Measurements from ENCODE around the gene GABRB2.
"Not testable (repeated sequence)": the region's sequence is repeated elsewhere in the genome, so short reads cannot be mapped to it uniquely, and the experiment has no call there.

GABRB2 gene

DNA sequence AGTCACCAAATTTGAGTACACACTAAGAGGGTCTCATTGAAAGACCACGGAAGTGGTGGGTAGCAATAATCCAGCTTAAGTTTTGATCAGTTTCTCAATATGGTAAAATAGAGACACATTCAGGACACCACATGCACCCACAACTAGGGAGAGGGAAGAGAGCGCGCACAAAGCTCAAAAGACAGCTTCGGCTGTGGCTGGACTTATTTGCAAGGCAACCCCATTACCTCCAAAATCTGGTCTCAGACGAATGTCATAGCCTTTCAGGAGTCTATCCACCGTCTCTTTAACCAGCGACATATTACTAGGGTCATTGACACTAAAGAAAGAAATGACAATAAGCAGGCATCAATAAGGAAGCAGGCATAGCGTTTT is 443 bp downstream of the GABRB2 start:
- Histone ChIP-seq H3K27me3 (ENCODE audit: control insufficient read depth in 2 of 2, insufficient read depth in 2 of 2, low read length in 2 of 2) (peaks cover 4 to 10% of the 10 kb centered on the region in 2 donors), H3K36me3 (ENCODE audit: control insufficient read depth in 2 of 2, insufficient read depth in 2 of 2, low read length in 2 of 2) (no peaks in the 10 kb centered on the region), H3K27ac (ENCODE audit: low read depth in 2 of 2, low read length in 2 of 2) (no peak overlapping the region), H3K4me3 (ENCODE audit: low read length in 2 of 2) (peak overlapping the region; percentile 66 to 78), H3K4me1 (ENCODE audit: control insufficient read depth in 2 of 2, insufficient read depth in 2 of 2, low read length in 2 of 2) (peaks cover 4 to 8% of the 10 kb centered on the region in 2 donors), H3K9me3 (ENCODE audit: control insufficient read depth in 2 of 2, low read length in 2 of 2) (no peaks in the 10 kb centered on the region), H3K9ac (ENCODE audit: low read depth in 1 of 2, low read length in 2 of 2) (no peak overlapping the region)

DNA sequence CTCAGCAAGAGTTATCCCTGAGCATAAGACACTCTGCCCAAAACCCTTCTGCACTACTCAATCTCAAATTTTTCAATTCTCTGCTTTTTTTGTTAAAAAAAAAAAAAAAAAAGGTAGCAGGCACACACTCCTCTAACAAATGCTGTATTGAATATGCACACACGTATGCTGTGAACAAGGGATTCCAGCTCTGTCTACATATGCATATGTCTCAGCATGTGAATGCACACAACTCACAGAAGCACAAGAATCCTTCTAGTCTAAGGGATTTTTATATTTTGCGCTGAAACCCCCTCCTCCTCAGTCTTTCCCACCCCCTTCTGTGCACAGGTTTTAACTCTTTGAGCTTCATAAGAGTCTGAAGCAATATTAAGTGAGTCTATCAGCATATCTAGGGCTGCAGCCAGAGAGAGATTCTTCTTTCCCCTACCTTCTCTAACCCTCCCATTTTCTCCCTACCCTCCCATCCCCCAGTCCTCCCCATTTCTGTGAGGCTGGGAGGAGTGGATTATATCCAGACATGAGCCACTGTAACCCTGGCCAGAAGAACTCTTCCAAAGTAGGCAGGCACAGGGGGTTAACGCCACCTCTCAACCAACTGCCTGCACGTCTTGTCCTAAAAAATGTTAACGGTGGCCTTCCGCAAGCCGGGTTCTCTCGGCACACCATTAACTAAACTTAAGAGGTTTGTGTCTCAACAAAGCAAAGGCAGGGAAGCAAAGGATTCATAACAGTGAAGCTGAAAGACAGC is 1.0 kb downstream of the GABRB2 start:
- Histone ChIP-seq H3K4me3 (ENCODE audit: low read length in 2 of 2) (no peak overlapping the region), H3K9ac (ENCODE audit: low read depth in 1 of 2, low read length in 2 of 2) (no peak overlapping the region), H3K27me3 (ENCODE audit: control insufficient read depth in 2 of 2, insufficient read depth in 2 of 2, low read length in 2 of 2) (peaks cover 4 to 10% of the 10 kb centered on the region in 2 donors)

DNA sequence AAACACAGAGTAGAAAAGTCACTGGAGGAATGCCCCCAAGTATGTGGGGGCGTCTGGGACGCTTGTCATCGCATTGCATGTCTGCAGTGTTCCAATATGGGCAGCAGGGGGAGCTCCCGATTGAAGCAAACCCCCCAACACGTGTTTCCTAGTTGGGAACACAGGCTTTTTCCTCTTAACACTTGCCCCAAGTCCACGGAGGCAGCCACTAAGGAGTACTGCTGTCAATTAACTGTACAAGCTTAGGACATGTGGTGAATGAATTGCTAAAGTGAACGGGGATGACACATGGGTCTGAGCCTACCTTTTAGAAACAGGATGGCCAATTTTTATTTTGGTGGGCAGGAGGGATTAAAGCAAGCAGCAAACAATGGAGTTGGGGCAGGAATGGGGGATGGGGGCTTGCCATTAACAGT is 2.2 kb downstream of the GABRB2 start:
- peaks cover 3 to 10% of the 10 kb centered on the region in 2 donors for H3K27me3 ChIP-seq (ENCODE audit: control insufficient read depth in 2 of 2, insufficient read depth in 2 of 2, low read length in 2 of 2)
- no peak overlapping the region for H3K4me3 ChIP-seq (ENCODE audit: low read length in 2 of 2)
- no peaks in the 10 kb centered on the region for H3K36me3 ChIP-seq (ENCODE audit: control insufficient read depth in 2 of 2, insufficient read depth in 2 of 2, low read length in 2 of 2)
- H3K27ac ChIP-seq (ENCODE audit: low read depth in 2 of 2, low read length in 2 of 2), result no peak overlapping the region
- H3K9me3 ChIP-seq (ENCODE audit: control insufficient read depth in 2 of 2, low read length in 2 of 2), result no peaks in the 10 kb centered on the region
- no peak overlapping the region for H3K9ac ChIP-seq (ENCODE audit: low read depth in 1 of 2, low read length in 2 of 2)
- peaks cover 4 to 8% of the 10 kb centered on the region in 2 donors for H3K4me1 ChIP-seq (ENCODE audit: control insufficient read depth in 2 of 2, insufficient read depth in 2 of 2, low read length in 2 of 2)

More for the DNA sequence above, 1.0 kb downstream of the GABRB2 start:
- Histone ChIP-seq H3K9me3 (ENCODE audit: control insufficient read depth in 2 of 2, low read length in 2 of 2) (no peaks in the 10 kb centered on the region), H3K27ac (ENCODE audit: low read depth in 2 of 2, low read length in 2 of 2) (no peak overlapping the region), H3K36me3 (ENCODE audit: control insufficient read depth in 2 of 2, insufficient read depth in 2 of 2, low read length in 2 of 2) (no peaks in the 10 kb centered on the region), H3K4me1 (ENCODE audit: control insufficient read depth in 2 of 2, insufficient read depth in 2 of 2, low read length in 2 of 2) (peaks cover 4 to 8% of the 10 kb centered on the region in 2 donors)

DNA sequence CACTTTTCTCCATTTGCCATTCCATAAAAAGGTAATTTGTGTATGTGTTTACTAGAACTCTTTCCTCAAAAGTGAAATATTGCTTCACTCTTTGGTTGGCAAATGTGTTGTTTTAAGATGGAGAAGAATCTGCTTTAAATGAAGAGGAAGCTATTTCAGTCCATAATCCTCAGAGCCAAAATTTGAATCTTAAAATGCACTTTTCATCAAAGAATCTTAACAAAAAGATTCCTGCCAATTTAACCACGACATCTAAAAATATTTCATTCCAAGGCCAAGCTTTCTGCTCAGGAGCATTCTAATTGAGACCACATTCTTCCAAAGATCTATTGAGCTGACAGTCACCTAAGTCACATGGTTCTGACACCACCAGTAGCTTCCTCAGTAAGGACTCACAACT is 7.5 kb downstream of the GABRB2 start:
- Histone ChIP-seq H3K27me3 (ENCODE audit: control insufficient read depth in 2 of 2, insufficient read depth in 2 of 2, low read length in 2 of 2) (no peaks in the 10 kb centered on the region), H3K9me3 (ENCODE audit: control insufficient read depth in 2 of 2, low read length in 2 of 2) (no peaks in the 10 kb centered on the region), H3K36me3 (ENCODE audit: control insufficient read depth in 2 of 2, insufficient read depth in 2 of 2, low read length in 2 of 2) (no peaks in the 10 kb centered on the region), H3K27ac (ENCODE audit: low read depth in 2 of 2, low read length in 2 of 2) (no peak overlapping the region), H3K4me1 (ENCODE audit: control insufficient read depth in 2 of 2, insufficient read depth in 2 of 2, low read length in 2 of 2) (no peaks in the 10 kb centered on the region), H3K4me3 (ENCODE audit: low read length in 2 of 2) (no peak overlapping the region), H3K9ac (ENCODE audit: low read depth in 1 of 2, low read length in 2 of 2) (no peak overlapping the region)

DNA sequence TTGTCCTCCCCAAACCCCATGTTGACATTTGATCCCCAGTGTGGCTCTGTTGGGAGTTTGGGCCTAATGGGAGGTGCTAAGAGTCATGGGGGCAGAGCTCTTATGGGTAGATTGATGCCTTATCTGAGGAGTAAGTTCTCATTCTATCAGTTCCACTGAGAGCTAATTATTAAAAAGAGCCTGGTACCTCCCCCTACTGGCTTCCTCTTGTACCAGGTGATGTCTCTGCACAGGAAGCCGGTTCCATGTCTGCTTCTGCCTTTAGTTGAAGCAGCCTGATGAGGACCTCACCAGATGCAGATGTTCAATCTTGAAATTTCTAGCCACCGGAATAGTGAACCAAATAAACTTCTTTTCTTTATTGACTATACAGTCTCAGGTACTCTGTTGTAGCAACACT is 10.8 kb downstream of the GABRB2 start:
- Histone ChIP-seq H3K9ac (ENCODE audit: low read depth in 1 of 2, low read length in 2 of 2) (no peak overlapping the region), H3K27me3 (ENCODE audit: control insufficient read depth in 2 of 2, insufficient read depth in 2 of 2, low read length in 2 of 2) (no peaks in the 10 kb centered on the region), H3K27ac (ENCODE audit: low read depth in 2 of 2, low read length in 2 of 2) (no peak overlapping the region), H3K9me3 (ENCODE audit: control insufficient read depth in 2 of 2, low read length in 2 of 2) (no peaks in the 10 kb centered on the region), H3K4me3 (ENCODE audit: low read length in 2 of 2) (no peak overlapping the region), H3K4me1 (ENCODE audit: control insufficient read depth in 2 of 2, insufficient read depth in 2 of 2, low read length in 2 of 2) (no peaks in the 10 kb centered on the region), H3K36me3 (ENCODE audit: control insufficient read depth in 2 of 2, insufficient read depth in 2 of 2, low read length in 2 of 2) (no peaks in the 10 kb centered on the region)

DNA sequence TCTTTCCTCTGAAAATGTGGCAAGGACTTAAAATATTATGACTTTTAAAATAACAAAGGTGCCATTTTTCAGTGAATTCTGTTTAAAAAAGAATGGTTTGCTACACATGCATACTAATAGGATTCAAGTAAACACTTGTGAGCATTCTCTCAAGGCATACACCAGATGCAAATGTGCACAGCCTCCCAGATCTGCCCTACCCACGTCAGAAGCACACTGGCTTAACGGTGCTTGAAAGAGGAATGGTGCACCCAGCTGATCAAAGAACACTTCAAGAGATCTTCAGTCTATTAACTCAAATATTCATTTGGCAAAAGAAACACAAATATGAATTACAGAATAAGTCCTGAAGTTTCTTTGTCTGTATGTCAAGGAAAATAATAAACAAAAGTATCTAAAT is 15.8 kb downstream of the GABRB2 start:
- Histone ChIP-seq H3K27me3 (ENCODE audit: control insufficient read depth in 2 of 2, insufficient read depth in 2 of 2, low read length in 2 of 2) (no peaks in the 10 kb centered on the region), H3K36me3 (ENCODE audit: control insufficient read depth in 2 of 2, insufficient read depth in 2 of 2, low read length in 2 of 2) (no peaks in the 10 kb centered on the region), H3K4me3 (ENCODE audit: low read length in 2 of 2) (no peak overlapping the region), H3K9me3 (ENCODE audit: control insufficient read depth in 2 of 2, low read length in 2 of 2) (no peaks in the 10 kb centered on the region), H3K27ac (ENCODE audit: low read depth in 2 of 2, low read length in 2 of 2) (no peak overlapping the region), H3K4me1 (ENCODE audit: control insufficient read depth in 2 of 2, insufficient read depth in 2 of 2, low read length in 2 of 2) (no peaks in the 10 kb centered on the region), H3K9ac (ENCODE audit: low read depth in 1 of 2, low read length in 2 of 2) (no peak overlapping the region)

DNA sequence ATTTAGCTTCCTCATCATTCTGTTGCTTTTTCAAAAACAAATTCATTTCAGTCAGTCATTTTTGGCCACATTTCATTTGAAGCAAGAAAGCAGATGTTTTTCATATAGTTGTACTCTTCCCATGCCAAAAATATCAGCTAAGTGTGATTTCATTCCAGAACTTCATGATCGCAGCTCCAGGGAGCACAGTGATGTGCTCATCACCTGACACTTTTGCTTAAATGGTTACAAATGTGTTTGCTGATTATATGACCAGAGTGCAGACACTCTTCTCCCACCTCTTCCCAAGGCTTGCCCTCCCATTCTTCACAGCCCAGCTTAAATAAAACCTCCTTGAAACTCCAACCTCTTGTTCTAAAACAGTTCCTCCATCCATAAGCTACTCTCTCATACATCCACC is 32.6 kb downstream of the GABRB2 start:
- Histone ChIP-seq H3K4me3 (ENCODE audit: low read length in 2 of 2) (no peak overlapping the region), H3K4me1 (ENCODE audit: control insufficient read depth in 2 of 2, insufficient read depth in 2 of 2, low read length in 2 of 2) (no peaks in the 10 kb centered on the region), H3K36me3 (ENCODE audit: control insufficient read depth in 2 of 2, insufficient read depth in 2 of 2, low read length in 2 of 2) (no peaks in the 10 kb centered on the region), H3K9ac (ENCODE audit: low read depth in 1 of 2, low read length in 2 of 2) (no peak overlapping the region), H3K27ac (ENCODE audit: low read depth in 2 of 2, low read length in 2 of 2) (no peak overlapping the region), H3K9me3 (ENCODE audit: control insufficient read depth in 2 of 2, low read length in 2 of 2) (no peaks in the 10 kb centered on the region), H3K27me3 (ENCODE audit: control insufficient read depth in 2 of 2, insufficient read depth in 2 of 2, low read length in 2 of 2) (no peaks in the 10 kb centered on the region)

DNA sequence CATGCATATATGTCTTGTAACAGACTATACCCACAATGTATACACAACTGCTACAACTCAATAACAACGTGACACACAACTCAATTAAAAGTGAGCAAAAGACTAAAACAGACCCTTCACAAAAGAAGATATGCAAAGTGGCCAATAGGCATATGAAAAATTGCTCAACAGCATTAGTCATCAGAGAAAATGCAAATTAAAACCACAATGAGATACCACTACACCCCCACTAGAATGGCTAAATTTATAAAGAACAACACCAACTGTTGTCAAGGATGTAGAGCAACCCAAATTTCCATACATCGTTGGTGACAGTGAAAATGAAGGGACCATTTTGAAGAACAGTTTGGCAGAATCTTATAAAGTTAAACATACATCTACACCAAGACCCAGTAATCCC is 38.9 kb downstream of the GABRB2 start:
- H3K27ac ChIP-seq (ENCODE audit: low read depth in 2 of 2, low read length in 2 of 2), result no peak overlapping the region
- H3K36me3 ChIP-seq (ENCODE audit: control insufficient read depth in 2 of 2, insufficient read depth in 2 of 2, low read length in 2 of 2), result no peaks in the 10 kb centered on the region
- H3K4me1 ChIP-seq (ENCODE audit: control insufficient read depth in 2 of 2, insufficient read depth in 2 of 2, low read length in 2 of 2), result no peaks in the 10 kb centered on the region
- no peak overlapping the region for H3K9ac ChIP-seq (ENCODE audit: low read depth in 1 of 2, low read length in 2 of 2)
- H3K27me3 ChIP-seq (ENCODE audit: control insufficient read depth in 2 of 2, insufficient read depth in 2 of 2, low read length in 2 of 2), result no peaks in the 10 kb centered on the region
- no peaks in the 10 kb centered on the region for H3K9me3 ChIP-seq (ENCODE audit: control insufficient read depth in 2 of 2, low read length in 2 of 2)
- H3K4me3 ChIP-seq (ENCODE audit: low read length in 2 of 2), result no peak overlapping the region

DNA sequence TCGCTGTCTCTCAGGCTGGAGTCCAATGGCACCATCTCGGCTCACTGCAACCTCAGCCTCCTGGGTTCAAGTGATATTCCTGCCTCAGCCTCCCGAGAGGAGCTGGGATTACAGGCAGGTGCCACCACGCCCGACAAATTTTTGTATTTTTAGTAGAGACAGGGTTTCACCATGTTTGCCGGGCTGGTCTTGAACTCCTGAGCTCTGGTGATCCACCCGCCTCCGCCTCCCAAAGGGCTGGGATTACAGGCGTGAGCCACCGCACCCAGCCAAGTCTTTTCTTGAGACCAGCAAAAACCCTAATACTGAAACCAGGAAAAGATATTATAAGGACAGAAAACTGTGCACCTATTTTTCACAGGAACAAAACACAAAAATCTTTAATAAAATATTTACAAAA is 41.4 kb downstream of the GABRB2 start:
- H3K27ac ChIP-seq (ENCODE audit: low read depth in 2 of 2, low read length in 2 of 2); H3K9ac ChIP-seq (ENCODE audit: low read depth in 1 of 2, low read length in 2 of 2); H3K27me3 ChIP-seq (ENCODE audit: control insufficient read depth in 2 of 2, insufficient read depth in 2 of 2, low read length in 2 of 2); H3K36me3 ChIP-seq (ENCODE audit: control insufficient read depth in 2 of 2, insufficient read depth in 2 of 2, low read length in 2 of 2); H3K4me3 ChIP-seq (ENCODE audit: low read length in 2 of 2); H3K9me3 ChIP-seq (ENCODE audit: control insufficient read depth in 2 of 2, low read length in 2 of 2); H3K4me1 ChIP-seq (ENCODE audit: control insufficient read depth in 2 of 2, insufficient read depth in 2 of 2, low read length in 2 of 2): not testable (repeated sequence)

DNA sequence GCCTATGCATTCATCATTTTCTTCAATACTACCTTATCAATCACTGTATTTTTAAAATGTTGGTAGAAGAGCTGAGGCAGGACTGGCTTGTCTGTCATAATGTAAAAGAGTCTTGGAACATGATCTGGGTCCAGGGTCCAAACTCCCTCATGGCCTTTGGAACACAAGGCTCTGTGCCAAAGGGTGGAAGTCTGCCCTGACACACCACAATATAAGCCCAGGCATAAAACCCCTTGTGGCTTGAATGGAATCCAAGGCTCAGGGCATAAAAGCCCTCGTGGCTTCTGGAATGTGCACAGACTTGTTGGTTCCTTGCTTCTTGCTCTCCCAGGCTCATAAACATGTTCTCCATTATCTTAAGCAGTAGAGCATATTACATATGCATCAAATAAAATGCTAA is 48.0 kb downstream of the GABRB2 start:
- Histone ChIP-seq H3K9me3 (ENCODE audit: control insufficient read depth in 2 of 2, low read length in 2 of 2) (peaks cover 0 to 3% of the 10 kb centered on the region in 2 donors), H3K9ac (ENCODE audit: low read depth in 1 of 2, low read length in 2 of 2) (no peak overlapping the region), H3K36me3 (ENCODE audit: control insufficient read depth in 2 of 2, insufficient read depth in 2 of 2, low read length in 2 of 2) (no peaks in the 10 kb centered on the region), H3K27ac (ENCODE audit: low read depth in 2 of 2, low read length in 2 of 2) (no peak overlapping the region), H3K27me3 (ENCODE audit: control insufficient read depth in 2 of 2, insufficient read depth in 2 of 2, low read length in 2 of 2) (no peaks in the 10 kb centered on the region), H3K4me3 (ENCODE audit: low read length in 2 of 2) (no peak overlapping the region), H3K4me1 (ENCODE audit: control insufficient read depth in 2 of 2, insufficient read depth in 2 of 2, low read length in 2 of 2) (no peaks in the 10 kb centered on the region)
